ENCODE measurements around the gene TUBGCP6.

DNA sequence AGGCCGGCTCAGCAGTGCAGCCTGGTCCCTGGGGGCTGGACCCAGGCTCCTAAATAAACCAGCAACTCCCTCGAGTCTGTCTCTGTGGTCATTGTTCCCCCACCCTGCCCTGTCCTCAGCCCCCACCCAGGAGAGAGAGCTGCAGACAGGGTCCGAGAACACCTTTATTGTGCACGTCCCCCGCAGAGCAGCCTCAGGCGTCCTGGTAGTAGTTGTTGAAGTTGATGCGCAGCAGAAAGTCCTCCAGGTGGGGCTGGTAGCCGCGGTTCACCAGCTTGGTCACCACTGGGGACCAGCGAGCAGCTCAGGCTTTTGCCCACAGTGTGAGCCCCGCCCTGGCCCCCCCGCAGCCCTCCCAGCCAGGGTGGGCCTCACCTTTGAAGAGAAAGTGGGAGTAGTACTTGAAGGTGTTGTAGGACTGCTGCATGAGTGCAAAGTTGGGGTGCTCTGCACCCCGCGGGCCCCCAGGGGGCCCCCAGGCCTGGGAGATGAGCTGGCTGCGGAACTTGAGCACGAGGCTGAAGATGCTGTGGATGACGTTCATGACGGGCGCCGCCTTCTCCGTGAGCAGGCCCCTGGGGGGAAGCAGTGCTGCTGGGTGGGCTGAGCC is 27.2 kb downstream of the TUBGCP6 start:
- TF ChIP-seq, protein P1, sequence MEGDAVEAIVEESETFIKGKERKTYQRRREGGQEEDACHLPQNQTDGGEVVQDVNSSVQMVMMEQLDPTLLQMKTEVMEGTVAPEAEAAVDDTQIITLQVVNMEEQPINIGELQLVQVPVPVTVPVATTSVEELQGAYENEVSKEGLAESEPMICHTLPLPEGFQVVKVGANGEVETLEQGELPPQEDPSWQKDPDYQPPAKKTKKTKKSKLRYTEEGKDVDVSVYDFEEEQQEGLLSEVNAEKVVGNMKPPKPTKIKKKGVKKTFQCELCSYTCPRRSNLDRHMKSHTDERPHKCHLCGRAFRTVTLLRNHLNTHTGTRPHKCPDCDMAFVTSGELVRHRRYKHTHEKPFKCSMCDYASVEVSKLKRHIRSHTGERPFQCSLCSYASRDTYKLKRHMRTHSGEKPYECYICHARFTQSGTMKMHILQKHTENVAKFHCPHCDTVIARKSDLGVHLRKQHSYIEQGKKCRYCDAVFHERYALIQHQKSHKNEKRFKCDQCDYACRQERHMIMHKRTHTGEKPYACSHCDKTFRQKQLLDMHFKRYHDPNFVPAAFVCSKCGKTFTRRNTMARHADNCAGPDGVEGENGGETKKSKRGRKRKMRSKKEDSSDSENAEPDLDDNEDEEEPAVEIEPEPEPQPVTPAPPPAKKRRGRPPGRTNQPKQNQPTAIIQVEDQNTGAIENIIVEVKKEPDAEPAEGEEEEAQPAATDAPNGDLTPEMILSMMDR (IDR thresholded peaks at IDR 0.05): no peak
- no peak for TF ChIP-seq POLR2A (IDR thresholded peaks at IDR 0.05)
